H7 (cell line): ENCODE measurements around the gene ARL17A. TPM values are rescaled to one million over a fixed set of nuclear protein-coding genes. Genes with fewer than 3 reads are reported as not detected.
"Not testable (repeated sequence)": the region's sequence is repeated elsewhere in the genome, so short reads cannot be mapped to it uniquely, and the experiment has no call there.

Experiments
- DNase-seq: peaks from one replicate; pipeline ENCODE4 v3.0.0; 2012
- H3K27me3 ChIP-seq: 2 replicates; pipeline ENCODE4 v1.6.0; 2011; ENCODE audit warnings: mild to moderate bottlenecking, low read length; ENCODE audit not compliant: control insufficient read depth, insufficient read depth
- H3K36me3 ChIP-seq: replicated peaks from 2 replicates; pipeline ENCODE4 v1.5.1; 2011; ENCODE audit warnings: low read length; ENCODE audit not compliant: control insufficient read depth, insufficient read depth
- H3K4me3 ChIP-seq: 2 replicates; pipeline ENCODE4 v1.5.1; 2011; ENCODE audit warnings: low read depth, mild to moderate bottlenecking, control low read depth, low read length, moderate library complexity; ENCODE audit not compliant: insufficient read depth
- total RNA-seq: library from RNA; depleted of rRNA; stranded (reverse); fragments of >200 nt; shearing (Covaris generic); gene quantifications from 2 replicates; pipeline ENCODE4 v1.2.3, GENCODE V29; 2014; rRNA removed

Gene ARL17A
- total RNA-seq, result 4.9 and 7.7 TPM in 2 replicates

GRCh38 chr17:46579083-46580075 is at the start of gene ARL17A:
TSS of gene ARL17A (minus strand) at chr17:46579691. CDS start at chr17:46576322, 3,369 bp downstream.
- DNase-seq, H3K27me3 ChIP-seq, H3K4me3 ChIP-seq, H3K36me3 ChIP-seq: not testable (repeated sequence)

- not testable (repeated sequence) for DNase-seq, H3K4me3 ChIP-seq, H3K36me3 ChIP-seq, H3K27me3 ChIP-seq
Measured at GRCh38 chr17:46628753-46629436, 49.4 kb upstream of the ARL17A start.

DNA sequence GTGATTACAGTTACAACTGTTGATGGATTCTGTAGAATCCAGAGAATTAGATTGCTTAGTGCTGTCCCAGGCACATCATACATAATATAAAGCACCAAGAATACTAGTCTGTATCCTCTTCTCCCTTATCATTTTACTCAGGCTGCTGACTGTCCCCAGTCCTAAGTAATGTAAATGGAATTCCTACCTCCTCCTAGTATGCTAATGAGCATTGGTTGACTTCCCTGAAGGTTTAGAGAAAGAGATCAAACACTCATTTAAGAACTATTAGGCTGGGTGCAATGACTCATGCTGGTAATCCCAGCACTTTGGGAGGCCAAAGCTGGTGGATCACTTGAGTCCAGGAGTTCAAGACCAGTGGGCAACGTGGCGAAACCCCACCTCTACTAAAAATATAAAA is 48.0 kb upstream of the ARL17A start:
- not testable (repeated sequence) for DNase-seq, H3K4me3 ChIP-seq, H3K27me3 ChIP-seq, H3K36me3 ChIP-seq

GRCh38 chr17:46624726-46625125 is 45.2 kb upstream of the ARL17A start:
- not testable (repeated sequence) for H3K36me3 ChIP-seq, DNase-seq, H3K4me3 ChIP-seq, H3K27me3 ChIP-seq

GRCh38 chr17:46623790-46624189 is 44.3 kb upstream of the ARL17A start:
- DNase-seq, H3K4me3 ChIP-seq, H3K27me3 ChIP-seq, H3K36me3 ChIP-seq: not testable (repeated sequence)

GRCh38 chr17:46618975-46619374 is 39.5 kb upstream of the ARL17A start:
- H3K36me3 ChIP-seq, H3K4me3 ChIP-seq, H3K27me3 ChIP-seq, DNase-seq: not testable (repeated sequence)

- not testable (repeated sequence) for H3K36me3 ChIP-seq, DNase-seq, H3K4me3 ChIP-seq, H3K27me3 ChIP-seq
Measured at GRCh38 chr17:46617121-46617520, 37.6 kb upstream of the ARL17A start.

GRCh38 chr17:46613876-46614275 is 34.4 kb upstream of the ARL17A start:
- H3K4me3 ChIP-seq, H3K36me3 ChIP-seq: not testable (repeated sequence)

GRCh38 chr17:46611304-46611703 is 31.8 kb upstream of the ARL17A start:
- H3K36me3 ChIP-seq, H3K27me3 ChIP-seq, H3K4me3 ChIP-seq, DNase-seq: not testable (repeated sequence)

More at GRCh38 chr17:46613876-46614275, 34.4 kb upstream of the ARL17A start:
- not testable (repeated sequence) for DNase-seq, H3K27me3 ChIP-seq

GRCh38 chr17:46603125-46603524 is 23.6 kb upstream of the ARL17A start:
- not testable (repeated sequence) for H3K27me3 ChIP-seq

GRCh38 chr17:46600767-46601166 is 21.3 kb upstream of the ARL17A start:
- H3K4me3 ChIP-seq, DNase-seq, H3K36me3 ChIP-seq, H3K27me3 ChIP-seq: not testable (repeated sequence)

More at GRCh38 chr17:46603125-46603524, 23.6 kb upstream of the ARL17A start:
- not testable (repeated sequence) for H3K36me3 ChIP-seq, DNase-seq, H3K4me3 ChIP-seq

- not testable (repeated sequence) for H3K4me3 ChIP-seq, DNase-seq, H3K36me3 ChIP-seq, H3K27me3 ChIP-seq
Measured at GRCh38 chr17:46598344-46598931, 18.9 kb upstream of the ARL17A start.

DNA sequence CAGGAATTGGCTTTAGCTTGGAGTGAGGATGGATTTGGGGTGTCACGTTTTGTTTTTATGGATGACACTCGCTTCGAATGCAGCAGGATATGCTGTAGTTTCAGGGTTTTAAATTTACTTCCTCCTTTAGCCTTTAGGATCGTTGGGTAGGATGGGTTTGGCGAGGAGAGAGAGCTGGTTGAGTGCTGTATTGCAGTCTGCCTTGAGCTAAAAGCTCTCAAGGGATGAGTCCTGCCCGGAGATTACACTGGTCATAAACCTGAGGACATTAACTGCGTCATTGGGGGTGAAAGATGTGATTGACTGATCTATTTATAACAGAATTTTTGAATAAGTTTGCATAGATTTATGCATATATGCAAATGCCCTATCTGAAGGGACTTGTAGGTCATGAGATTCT is 11.8 kb upstream of the ARL17A start:
- DNase-seq, H3K36me3 ChIP-seq, H3K4me3 ChIP-seq, H3K27me3 ChIP-seq: not testable (repeated sequence)
